Measurements from ENCODE around the gene SCFD1. TPM values are rescaled to one million over a fixed set of nuclear protein-coding genes. Genes with fewer than 3 reads are reported as not detected.

The SCFD1 gene
- total and polyA plus RNA-seq, 10 of the 15 experiments (the other 5 are each of a cell fraction or from before 2014, with no cell fraction given) = 61.5 to 98.4 (median 82.5) TPM

GRCh38 chr14:30585204-30585603, 36.9 kb upstream of the SCFD1 start:
- H3K9ac ChIP-seq (ENCODE audit: control insufficient read depth, insufficient read depth, low read length) = no peak overlapping the region
- no peaks in the 10 kb centered on the region for H3K4me1 ChIP-seq (ENCODE audit: control insufficient read depth, insufficient read depth, low read length)
- POLR2A ChIA-PET = interaction anchor here (0.6 to 1.1 kb wide), 2 partner anchors 28 to 38 kb away, joined by 3 read pairs; no protein-coding TSS in a partner anchor
- DNase-seq (ENCODE audit: low read depth, low spot score) (no peak), FAIRE-seq (no peak), ATAC-seq (no peak)
- H3K79me2 ChIP-seq (ENCODE audit: control insufficient read depth, insufficient read depth, low read length) = peaks cover 23% of the 10 kb centered on the region
- H3K4me3 ChIP-seq = no peak overlapping the region
- peaks cover 12% of the 10 kb centered on the region; the same call in 2 of the 3 replicates for H3K9me3 ChIP-seq (replicated peaks; ENCODE audit: control insufficient read depth, insufficient read depth, low read length)
- intact Hi-C loops (cut with micrococcal nuclease; ENCODE audit: unreplicated experiment) (no loop called here), in situ Hi-C loops (cut with MboI) (no loop called here)
- SMC1A ChIA-PET (ENCODE audit: uncharacterized antibody, unreplicated experiment) = no interaction called here
- H3K36me3 ChIP-seq (ENCODE audit: control insufficient read depth in 2 of 2, insufficient read depth in 2 of 2, low read length in 1 of 2) = peaks cover 3 to 19% of the 10 kb centered on the region in 2 experiments
- RAD21 ChIA-PET (ENCODE audit: unreplicated experiment) = interaction anchor here (0.7 kb wide), 1 partner anchor 9 kb away, joined by 3 read pairs; no protein-coding TSS in a partner anchor
- H3K4me2 ChIP-seq (ENCODE audit: control insufficient read depth, insufficient read depth) = no peak overlapping the region
- no peak overlapping the region for H2AFZ ChIP-seq (ENCODE audit: control insufficient read depth, low read depth, low read length)
- no peaks in the 10 kb centered on the region for H3K27me3 ChIP-seq (replicated peaks in 1 of 2; ENCODE audit: control insufficient read depth in 2 of 2, insufficient read depth in 2 of 2, low read length in 1 of 2)
- no peak overlapping the region for H3K27ac ChIP-seq (ENCODE audit: control insufficient read depth, insufficient read depth)
- no TSS peak for BruUV-seq (replicated peaks)
- no peaks in the 10 kb centered on the region for H4K20me1 ChIP-seq (ENCODE audit: control insufficient read depth, insufficient read depth)
- CTCF ChIA-PET = no interaction called here
- no peak for TF ChIP-seq ASH2L (IDR thresholded peaks at IDR 0.05; ENCODE audit: borderline replicate concordance, low read depth)
- no peak for TF ChIP-seq PML (IDR thresholded peaks at IDR 0.05; ENCODE audit: low read length)
- TF ChIP-seq ZNF207 (IDR thresholded peaks at IDR 0.05; ENCODE audit: borderline replicate concordance) = no peak
- no peak for TF ChIP-seq ZNF217 (IDR thresholded peaks at IDR 0.05)
- no peak for TF ChIP-seq CREB1 (IDR thresholded peaks at IDR 0.05; ENCODE audit: low read depth)
- TF ChIP-seq BCLAF1 (IDR thresholded peaks at IDR 0.05) = no peak
- no peak for TF ChIP-seq IRF3 (IDR thresholded peaks at IDR 0.05)
- TF ChIP-seq HDAC6 (IDR thresholded peaks at IDR 0.05; ENCODE audit: unreplicated experiment) = no peak
- no peak for TF ChIP-seq HDAC2 (IDR thresholded peaks at IDR 0.05)
- TF ChIP-seq POLR2AphosphoS2 (IDR thresholded peaks at IDR 0.05; ENCODE audit: low read depth, low read length) = no peak
- TF ChIP-seq FOXK2 (IDR thresholded peaks at IDR 0.05) = no peak
- no peak for TF ChIP-seq NR2C1 (IDR thresholded peaks at IDR 0.05)
- no peak for TF ChIP-seq ATF3 (IDR thresholded peaks at IDR 0.05; ENCODE audit: borderline replicate concordance, extremely low read depth, low read depth, low read length)
- TF ChIP-seq ZBTB33 (IDR thresholded peaks at IDR 0.05) = no peak
- no peak for TF ChIP-seq DPF2 (IDR thresholded peaks at IDR 0.05)
- TF ChIP-seq TCF12 (IDR thresholded peaks at IDR 0.05; ENCODE audit: low read depth, low read length) = no peak
